AG04450 (cell line): ENCODE results near the gene CEP295NL. TPM values are rescaled to one million over a fixed set of nuclear protein-coding genes. Genes with fewer than 3 reads are reported as not detected.

ENCODE experiments used
- CTCF ChIA-PET: fragments of 300-600, 350-600 bp; formaldehyde crosslinking; extraction: SDS; loops from one replicate; lab custom pipeline; 2022; ENCODE audit warnings: antibody characterized with exemption, inconsistent platforms; lab: Charles Lee
- POLR2A ChIA-PET: fragments of 350-600 bp; formaldehyde crosslinking; extraction: SDS; loops from one replicate; lab custom pipeline; 2021; ENCODE audit warnings: antibody characterized with exemption, inconsistent platforms; lab: Yijun Ruan, JAX
- DNase-seq: peaks from one replicate; pipeline ENCODE4 v3.0.0-alpha.2; 2011; ENCODE audit warnings: low read depth, low spot score
- H3K27ac ChIP-seq: one replicate; pipeline ENCODE4 v1.5.1; 2012; ENCODE audit warnings: low read depth, low read length, control low read depth
- H3K27me3 ChIP-seq: one replicate; pipeline ENCODE4 v1.6.0; 2012; ENCODE audit warnings: low read length; ENCODE audit not compliant: control insufficient read depth, insufficient read depth
- H3K4me3 ChIP-seq: 2 replicates; pipeline ENCODE4 v1.5.1; 2011; ENCODE audit warnings: mild to moderate bottlenecking, low read depth, low read length, control low read depth
- H3K9me3 ChIP-seq: 2 replicates; pipeline ENCODE4 v1.5.1; 2012; ENCODE audit warnings: low read length; ENCODE audit not compliant: control insufficient read depth, insufficient read depth
- polyA plus RNA-seq: library from polyadenylated mRNA; depleted of rRNA; stranded (reverse); fragments of >200 nt; gene quantifications from 2 replicates; pipeline ENCODE4 v1.2.3, GENCODE V29; 2011
- TF ChIP-seq, protein P1 (sequence below): IDR thresholded peaks from 2 replicates; pipeline ENCODE4 v1.5.1; 2011; ENCODE audit warnings: low read depth, low read length, control low read depth, inconsistent platforms

CEP295NL gene
- polyA plus RNA-seq, 1 experiment, result 0.11 TPM

DNA sequence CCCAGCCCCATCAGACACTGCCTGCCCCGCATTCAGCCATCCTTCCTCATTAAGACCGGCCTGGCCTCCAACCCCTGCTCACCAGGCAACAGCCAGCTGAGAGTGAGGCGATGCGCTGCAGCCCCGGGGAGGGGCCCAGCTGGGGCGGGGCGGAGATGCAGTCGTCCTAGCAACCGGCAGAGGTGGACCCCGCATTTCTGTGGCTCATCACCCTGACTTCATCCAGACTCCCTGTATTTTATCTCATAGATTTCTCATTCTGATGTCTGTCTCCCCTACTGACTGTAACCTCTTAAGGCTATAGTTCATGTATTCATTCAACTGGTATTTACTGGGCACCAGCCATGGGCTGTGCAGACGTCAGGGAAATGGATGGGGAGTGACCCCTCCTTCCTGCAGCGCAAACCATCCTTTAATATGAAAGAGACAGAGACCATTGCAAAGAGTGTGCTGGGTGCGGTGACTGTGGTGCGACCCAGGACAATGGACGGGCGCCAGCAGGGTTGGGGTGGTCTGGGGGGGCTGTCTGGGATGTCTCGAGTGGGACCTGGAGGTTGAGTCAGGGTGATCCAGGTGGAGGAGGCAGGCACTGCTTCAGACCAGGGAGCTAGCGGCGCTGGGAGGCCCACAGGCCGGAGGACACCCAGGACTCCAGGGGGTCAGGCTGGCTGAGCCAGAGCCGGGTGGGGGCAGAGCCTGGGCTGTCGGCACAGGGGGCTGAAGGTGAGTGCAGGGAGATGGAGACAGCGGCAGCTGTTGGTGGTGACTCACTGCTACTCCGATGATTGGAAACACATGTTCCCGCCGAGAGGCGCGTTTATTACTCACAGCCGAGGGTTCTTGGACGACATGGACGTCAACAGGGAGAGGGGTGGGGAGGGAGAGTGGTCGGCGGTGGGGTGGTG lies 32.7 kb upstream of the CEP295NL start:
- Histone ChIP-seq H3K9me3 (no peaks in the 10 kb centered on the region; the same call in 1 of the 2 replicates), H3K27ac (peak overlapping the region; percentile 100), H3K27me3 (no peaks in the 10 kb centered on the region), H3K4me3 (peak overlapping the region; percentile 36)
- CTCF ChIA-PET, result interaction anchor here (0.7 to 1.0 kb wide), 2 partner anchors 70 kb away, joined by 3 read pairs; no protein-coding TSS in a partner anchor
- TF ChIP-seq, protein P1, sequence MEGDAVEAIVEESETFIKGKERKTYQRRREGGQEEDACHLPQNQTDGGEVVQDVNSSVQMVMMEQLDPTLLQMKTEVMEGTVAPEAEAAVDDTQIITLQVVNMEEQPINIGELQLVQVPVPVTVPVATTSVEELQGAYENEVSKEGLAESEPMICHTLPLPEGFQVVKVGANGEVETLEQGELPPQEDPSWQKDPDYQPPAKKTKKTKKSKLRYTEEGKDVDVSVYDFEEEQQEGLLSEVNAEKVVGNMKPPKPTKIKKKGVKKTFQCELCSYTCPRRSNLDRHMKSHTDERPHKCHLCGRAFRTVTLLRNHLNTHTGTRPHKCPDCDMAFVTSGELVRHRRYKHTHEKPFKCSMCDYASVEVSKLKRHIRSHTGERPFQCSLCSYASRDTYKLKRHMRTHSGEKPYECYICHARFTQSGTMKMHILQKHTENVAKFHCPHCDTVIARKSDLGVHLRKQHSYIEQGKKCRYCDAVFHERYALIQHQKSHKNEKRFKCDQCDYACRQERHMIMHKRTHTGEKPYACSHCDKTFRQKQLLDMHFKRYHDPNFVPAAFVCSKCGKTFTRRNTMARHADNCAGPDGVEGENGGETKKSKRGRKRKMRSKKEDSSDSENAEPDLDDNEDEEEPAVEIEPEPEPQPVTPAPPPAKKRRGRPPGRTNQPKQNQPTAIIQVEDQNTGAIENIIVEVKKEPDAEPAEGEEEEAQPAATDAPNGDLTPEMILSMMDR, result no peak
- DNase-seq, result peak; percentile 93
- POLR2A ChIA-PET, result interaction anchor here (1.0 to 3.4 kb wide), 4 partner anchors 12 to 73 kb away, joined by 3 to 26 read pairs (median 6); partner anchors contain the start of gene TIMP2

DNA sequence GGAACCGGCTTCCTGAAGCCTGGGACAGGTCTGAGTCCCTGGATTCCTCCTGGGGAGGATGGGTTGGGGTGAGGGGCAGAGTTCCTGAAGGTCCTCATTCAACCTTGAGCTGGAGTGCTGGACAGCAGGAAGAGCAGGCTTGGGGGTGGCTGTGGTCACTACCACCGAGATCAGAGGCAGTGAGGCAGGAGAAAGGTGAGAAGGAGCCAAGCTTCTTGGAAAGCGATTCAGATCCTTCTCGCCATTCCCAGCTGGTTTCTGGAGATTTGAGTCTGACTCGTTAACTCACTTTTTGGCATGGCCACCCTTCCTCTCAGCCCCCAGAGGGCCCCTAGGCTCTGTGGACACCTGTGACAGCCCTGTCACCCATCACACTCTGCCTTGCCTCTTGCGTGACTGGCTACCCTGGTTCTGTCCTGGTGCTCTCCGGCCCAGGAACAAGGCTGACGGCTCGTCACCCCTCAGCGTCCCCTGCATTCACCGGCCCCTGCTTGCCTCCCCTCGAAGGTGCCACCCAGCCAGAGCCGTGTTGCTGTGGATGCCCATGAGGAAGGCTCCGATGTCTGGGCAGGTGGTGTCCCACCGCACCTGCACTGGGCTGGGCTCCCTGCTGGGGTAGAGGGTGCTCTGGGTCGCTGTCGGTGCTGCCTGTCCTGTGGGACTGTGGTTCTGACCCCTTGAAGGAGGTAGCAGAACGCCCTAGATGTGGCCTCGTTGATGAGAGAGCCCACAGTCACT lies 31.8 kb upstream of the CEP295NL start:
- DNase-seq, result no peak
- peak overlapping the region; percentile 100 for H3K27ac ChIP-seq
- H3K4me3 ChIP-seq, result peak overlapping the region; percentile 25
- no peaks in the 10 kb centered on the region; the same call in 1 of the 2 replicates for H3K9me3 ChIP-seq
- POLR2A ChIA-PET, result interaction anchor here (0.6 to 3.4 kb wide), 7 partner anchors 11 to 145 kb away, joined by 3 to 26 read pairs (median 4); partner anchors contain the start of gene TIMP2
- TF ChIP-seq, protein P1, result no peak
- CTCF ChIA-PET, result interaction anchor here (1.0 to 1.3 kb wide), 2 partner anchors 37 to 69 kb away, joined by 3 to 5 read pairs; no protein-coding TSS in a partner anchor
- no peaks in the 10 kb centered on the region for H3K27me3 ChIP-seq

DNA sequence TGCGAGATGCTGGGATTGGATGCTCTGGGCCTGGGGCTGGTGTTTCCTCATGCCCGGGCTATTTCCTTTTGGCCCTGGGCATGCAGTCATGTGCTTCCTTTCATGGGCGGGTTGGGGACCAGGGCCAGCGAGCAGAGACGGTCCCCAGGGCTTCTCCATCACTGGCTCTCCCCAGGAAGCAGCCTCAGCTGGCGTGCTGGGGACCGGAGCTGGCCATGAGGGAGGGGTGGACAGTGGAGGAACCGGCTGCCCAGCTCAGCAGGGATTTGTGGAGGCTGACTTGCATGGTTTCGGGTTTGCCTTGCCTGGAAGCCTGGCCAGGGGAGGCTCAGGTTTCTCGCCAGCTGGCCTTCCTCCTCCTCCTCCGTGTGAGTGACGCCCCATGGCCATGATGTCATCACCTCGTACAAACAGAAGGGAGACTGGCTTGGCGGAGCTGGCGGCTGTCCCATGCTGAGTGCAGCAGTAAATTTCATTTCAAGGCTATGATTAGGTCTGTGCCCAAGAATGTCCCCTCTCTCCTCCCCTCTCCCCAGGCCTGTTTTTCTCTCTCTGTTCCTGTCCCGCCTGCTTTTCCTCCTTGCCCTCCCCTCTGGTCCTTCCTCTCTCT lies 31.1 kb upstream of the CEP295NL start:
- H3K9me3 ChIP-seq, result no peaks in the 10 kb centered on the region; the same call in 1 of the 2 replicates
- CTCF ChIA-PET, result interaction anchor here (0.6 to 1.3 kb wide), 3 partner anchors 37 to 69 kb away, joined by 3 to 5 read pairs (median 3); no protein-coding TSS in a partner anchor
- POLR2A ChIA-PET, result interaction anchor here (0.6 to 3.4 kb wide), 8 partner anchors 10 to 1329 kb away, joined by 3 to 26 read pairs (median 4); partner anchors contain the start of gene TIMP2
- no peaks in the 10 kb centered on the region for H3K27me3 ChIP-seq
- peak; percentile 99 for DNase-seq
- TF ChIP-seq, protein P1, result no peak
- peak overlapping the region; percentile 45 for H3K4me3 ChIP-seq
- peak overlapping the region; percentile 100 for H3K27ac ChIP-seq

DNA sequence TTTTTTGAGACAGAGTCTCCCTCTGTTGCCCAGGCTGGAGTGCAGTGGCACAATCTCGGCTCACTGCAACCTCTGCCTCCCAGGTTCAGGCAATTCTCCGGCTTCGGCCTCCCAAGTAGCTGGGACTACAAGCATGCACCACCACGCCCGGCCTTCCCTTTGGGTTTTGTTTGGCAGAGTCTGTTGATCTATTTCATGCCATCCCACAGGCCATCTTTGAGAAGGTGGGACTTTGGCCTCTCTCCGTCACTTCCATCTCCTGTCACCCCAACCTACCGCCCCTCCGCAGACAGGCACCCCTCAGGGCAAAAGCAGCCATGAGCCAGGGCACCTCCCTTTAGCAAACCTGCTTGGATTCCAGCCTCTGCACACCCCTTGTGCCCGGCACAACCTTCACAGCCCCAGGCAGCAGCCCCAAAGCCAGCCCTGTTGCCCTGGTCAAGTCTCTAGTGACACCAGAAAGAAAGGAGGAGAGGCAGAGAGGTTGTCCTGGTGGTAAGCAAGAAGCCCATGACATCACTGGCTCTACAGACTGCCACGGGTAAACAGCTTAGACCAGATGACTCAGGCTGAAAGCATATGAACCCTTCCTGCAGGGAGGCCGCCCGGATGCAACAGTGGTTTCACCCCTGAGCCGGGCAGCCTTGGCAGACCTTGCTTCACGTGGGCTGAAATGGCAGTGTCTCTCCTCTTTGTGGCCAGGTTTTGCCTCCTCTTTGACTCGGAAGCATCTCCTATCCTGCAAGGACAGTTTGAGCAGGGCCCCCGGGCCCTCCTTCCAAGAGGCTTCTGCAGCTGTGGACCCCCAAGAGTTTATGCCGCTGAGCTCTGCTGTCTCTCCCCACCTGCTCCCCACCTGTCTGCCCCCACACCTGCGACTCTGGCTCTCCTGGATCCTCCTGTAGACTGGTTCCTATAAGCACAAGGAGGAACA lies 30.3 kb upstream of the CEP295NL start:
- CTCF ChIA-PET, result interaction anchor here (0.6 to 1.3 kb wide), 2 partner anchors 38 to 68 kb away, joined by 3 to 5 read pairs; no protein-coding TSS in a partner anchor
- Histone ChIP-seq H3K27me3 (no peaks in the 10 kb centered on the region), H3K4me3 (peak overlapping the region; percentile 45), H3K27ac (peak overlapping the region; percentile 100), H3K9me3 (no peaks in the 10 kb centered on the region; the same call in 1 of the 2 replicates)
- TF ChIP-seq, protein P1, result no peak
- POLR2A ChIA-PET, result interaction anchor here (0.5 to 3.4 kb wide), 7 partner anchors 9 to 1330 kb away, joined by 3 to 26 read pairs (median 5); partner anchors contain the start of gene TIMP2
- DNase-seq, result peak; percentile 94
